H1 (cell line): Measurements from ENCODE around the gene CDHR2. TPM values are rescaled to one million over a fixed set of nuclear protein-coding genes. Genes with fewer than 3 reads are reported as not detected.

Experiments
- CBX5 ChIP-seq: fragments of 300-800, 300-1000 bp; sonication (generic); IDR thresholded peaks from 2 replicates; pipeline ENCODE4 v1.7.1; 2016; ENCODE audit warnings: antibody characterized with exemption, low read length, low read depth
- ZNF274 ChIP-seq: IDR thresholded peaks from 2 replicates; pipeline ENCODE4 v1.7.0; 2012; ENCODE audit warnings: low read length, borderline replicate concordance; ENCODE audit errors: extremely low read depth
- polyA plus RNA-seq, 7 experiments: library from polyadenylated mRNA; depleted of rRNA in 3 of 7; stranded (reverse) in 5 of 7; unstranded in 2 of 7; fragments of >200 nt in 5 of 7; fragments of 200-250 nt in 2 of 7; gene quantifications; 1 replicate in 5 of 7; 2 replicates in 1 of 7; 4 replicates in 1 of 7; pipeline versions ENCODE4 v1.2.1 to v1.2.3, GENCODE V29; 2011 to 2013; ENCODE audit warnings: missing spikeins in 2 of 7, mixed read lengths in 2 of 7
- total RNA-seq: library from RNA; stranded (reverse); fragmentation: NEBNext Ultra II Directional; extraction: Animal tissue kit (Norgen Biotek cat#: 25700); gene quantifications from 2 replicates; pipeline ENCODE4 v1.2.1, GENCODE V29; 2021
- TF ChIP-seq, protein P1 (sequence below): fragments of 300-600 bp; sonication (generic); IDR thresholded peaks from 2 replicates; pipeline ENCODE4 v1.7.1; 2012; ENCODE audit warnings: low read length, moderate library complexity, mild to moderate bottlenecking, inconsistent platforms; ENCODE audit not compliant: insufficient replicate concordance

The CDHR2 gene
- total and polyA plus RNA-seq, 2 of the 8 experiments (the other 6 are each of a cell fraction or from before 2014, with no cell fraction given) = 0.02 to 0.43 TPM

DNA sequence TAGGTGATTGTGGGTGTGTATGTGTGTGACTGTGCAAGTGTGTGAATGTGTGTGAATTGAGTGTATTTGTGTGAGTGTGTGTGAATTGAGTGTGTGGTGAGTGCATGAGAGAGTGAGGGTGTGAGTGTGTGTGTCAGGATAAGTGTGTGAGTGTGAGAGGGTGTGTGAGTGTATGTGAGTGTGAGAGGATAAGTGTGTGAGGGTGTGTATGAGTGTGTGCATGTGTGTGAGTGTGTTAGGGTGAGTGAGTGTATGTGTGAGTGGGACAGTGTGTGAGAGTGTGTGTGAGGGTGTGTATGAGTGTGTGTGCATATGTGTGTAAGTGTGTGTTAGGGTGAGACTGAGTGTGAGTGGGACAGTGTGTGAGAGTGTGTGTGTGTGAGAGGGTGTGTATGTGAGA, 39.2 kb downstream of the CDHR2 start (continued):
- TF ChIP-seq, protein P1, sequence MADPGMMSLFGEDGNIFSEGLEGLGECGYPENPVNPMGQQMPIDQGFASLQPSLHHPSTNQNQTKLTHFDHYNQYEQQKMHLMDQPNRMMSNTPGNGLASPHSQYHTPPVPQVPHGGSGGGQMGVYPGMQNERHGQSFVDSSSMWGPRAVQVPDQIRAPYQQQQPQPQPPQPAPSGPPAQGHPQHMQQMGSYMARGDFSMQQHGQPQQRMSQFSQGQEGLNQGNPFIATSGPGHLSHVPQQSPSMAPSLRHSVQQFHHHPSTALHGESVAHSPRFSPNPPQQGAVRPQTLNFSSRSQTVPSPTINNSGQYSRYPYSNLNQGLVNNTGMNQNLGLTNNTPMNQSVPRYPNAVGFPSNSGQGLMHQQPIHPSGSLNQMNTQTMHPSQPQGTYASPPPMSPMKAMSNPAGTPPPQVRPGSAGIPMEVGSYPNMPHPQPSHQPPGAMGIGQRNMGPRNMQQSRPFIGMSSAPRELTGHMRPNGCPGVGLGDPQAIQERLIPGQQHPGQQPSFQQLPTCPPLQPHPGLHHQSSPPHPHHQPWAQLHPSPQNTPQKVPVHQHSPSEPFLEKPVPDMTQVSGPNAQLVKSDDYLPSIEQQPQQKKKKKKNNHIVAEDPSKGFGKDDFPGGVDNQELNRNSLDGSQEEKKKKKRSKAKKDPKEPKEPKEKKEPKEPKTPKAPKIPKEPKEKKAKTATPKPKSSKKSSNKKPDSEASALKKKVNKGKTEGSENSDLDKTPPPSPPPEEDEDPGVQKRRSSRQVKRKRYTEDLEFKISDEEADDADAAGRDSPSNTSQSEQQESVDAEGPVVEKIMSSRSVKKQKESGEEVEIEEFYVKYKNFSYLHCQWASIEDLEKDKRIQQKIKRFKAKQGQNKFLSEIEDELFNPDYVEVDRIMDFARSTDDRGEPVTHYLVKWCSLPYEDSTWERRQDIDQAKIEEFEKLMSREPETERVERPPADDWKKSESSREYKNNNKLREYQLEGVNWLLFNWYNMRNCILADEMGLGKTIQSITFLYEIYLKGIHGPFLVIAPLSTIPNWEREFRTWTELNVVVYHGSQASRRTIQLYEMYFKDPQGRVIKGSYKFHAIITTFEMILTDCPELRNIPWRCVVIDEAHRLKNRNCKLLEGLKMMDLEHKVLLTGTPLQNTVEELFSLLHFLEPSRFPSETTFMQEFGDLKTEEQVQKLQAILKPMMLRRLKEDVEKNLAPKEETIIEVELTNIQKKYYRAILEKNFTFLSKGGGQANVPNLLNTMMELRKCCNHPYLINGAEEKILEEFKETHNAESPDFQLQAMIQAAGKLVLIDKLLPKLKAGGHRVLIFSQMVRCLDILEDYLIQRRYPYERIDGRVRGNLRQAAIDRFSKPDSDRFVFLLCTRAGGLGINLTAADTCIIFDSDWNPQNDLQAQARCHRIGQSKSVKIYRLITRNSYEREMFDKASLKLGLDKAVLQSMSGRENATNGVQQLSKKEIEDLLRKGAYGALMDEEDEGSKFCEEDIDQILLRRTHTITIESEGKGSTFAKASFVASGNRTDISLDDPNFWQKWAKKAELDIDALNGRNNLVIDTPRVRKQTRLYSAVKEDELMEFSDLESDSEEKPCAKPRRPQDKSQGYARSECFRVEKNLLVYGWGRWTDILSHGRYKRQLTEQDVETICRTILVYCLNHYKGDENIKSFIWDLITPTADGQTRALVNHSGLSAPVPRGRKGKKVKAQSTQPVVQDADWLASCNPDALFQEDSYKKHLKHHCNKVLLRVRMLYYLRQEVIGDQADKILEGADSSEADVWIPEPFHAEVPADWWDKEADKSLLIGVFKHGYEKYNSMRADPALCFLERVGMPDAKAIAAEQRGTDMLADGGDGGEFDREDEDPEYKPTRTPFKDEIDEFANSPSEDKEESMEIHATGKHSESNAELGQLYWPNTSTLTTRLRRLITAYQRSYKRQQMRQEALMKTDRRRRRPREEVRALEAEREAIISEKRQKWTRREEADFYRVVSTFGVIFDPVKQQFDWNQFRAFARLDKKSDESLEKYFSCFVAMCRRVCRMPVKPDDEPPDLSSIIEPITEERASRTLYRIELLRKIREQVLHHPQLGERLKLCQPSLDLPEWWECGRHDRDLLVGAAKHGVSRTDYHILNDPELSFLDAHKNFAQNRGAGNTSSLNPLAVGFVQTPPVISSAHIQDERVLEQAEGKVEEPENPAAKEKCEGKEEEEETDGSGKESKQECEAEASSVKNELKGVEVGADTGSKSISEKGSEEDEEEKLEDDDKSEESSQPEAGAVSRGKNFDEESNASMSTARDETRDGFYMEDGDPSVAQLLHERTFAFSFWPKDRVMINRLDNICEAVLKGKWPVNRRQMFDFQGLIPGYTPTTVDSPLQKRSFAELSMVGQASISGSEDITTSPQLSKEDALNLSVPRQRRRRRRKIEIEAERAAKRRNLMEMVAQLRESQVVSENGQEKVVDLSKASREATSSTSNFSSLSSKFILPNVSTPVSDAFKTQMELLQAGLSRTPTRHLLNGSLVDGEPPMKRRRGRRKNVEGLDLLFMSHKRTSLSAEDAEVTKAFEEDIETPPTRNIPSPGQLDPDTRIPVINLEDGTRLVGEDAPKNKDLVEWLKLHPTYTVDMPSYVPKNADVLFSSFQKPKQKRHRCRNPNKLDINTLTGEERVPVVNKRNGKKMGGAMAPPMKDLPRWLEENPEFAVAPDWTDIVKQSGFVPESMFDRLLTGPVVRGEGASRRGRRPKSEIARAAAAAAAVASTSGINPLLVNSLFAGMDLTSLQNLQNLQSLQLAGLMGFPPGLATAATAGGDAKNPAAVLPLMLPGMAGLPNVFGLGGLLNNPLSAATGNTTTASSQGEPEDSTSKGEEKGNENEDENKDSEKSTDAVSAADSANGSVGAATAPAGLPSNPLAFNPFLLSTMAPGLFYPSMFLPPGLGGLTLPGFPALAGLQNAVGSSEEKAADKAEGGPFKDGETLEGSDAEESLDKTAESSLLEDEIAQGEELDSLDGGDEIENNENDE = no peak
- TF ChIP-seq ZNF274 = no peak
- TF ChIP-seq CBX5 = no peak
